WTC11 (cell line): Measurements from ENCODE around the gene TSG101.

Source experiments
- CTCF ChIP-seq: fragments of 200-600 bp; IDR thresholded peaks from 2 replicates; pipeline ENCODE4 v1.8.0; 2022; ENCODE audit warnings: antibody characterized with exemption
- MAX ChIP-seq: sonication (generic); formaldehyde crosslinking; IDR thresholded peaks from 2 replicates; pipeline ENCODE4 v1.8.0; 2022; ENCODE audit warnings: mild to moderate bottlenecking, missing genetic modification reagents
- TEAD1 ChIP-seq: sonication (generic); formaldehyde crosslinking; IDR thresholded peaks from 2 replicates; pipeline ENCODE4 v1.8.0; 2022; ENCODE audit warnings: mild to moderate bottlenecking, missing genetic modification reagents

DNA sequence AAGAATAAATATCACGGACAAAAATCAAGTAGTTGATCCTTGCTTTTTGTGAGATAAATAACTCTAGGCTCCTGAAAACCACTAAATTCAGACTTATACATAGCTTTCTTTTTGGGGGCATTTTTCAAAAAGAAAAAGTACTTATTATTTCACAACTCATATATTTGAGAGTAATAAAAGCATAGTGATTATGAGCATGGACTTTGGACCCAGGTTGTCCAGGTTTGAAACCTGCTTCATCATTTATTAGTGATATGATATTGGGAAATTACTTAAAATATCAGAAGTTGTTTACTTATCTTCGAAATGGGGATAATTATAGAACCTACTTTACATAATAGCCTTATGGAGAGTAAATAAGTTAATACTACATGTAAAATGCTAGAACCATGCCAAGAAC is 88.1 kb downstream of the TSG101 start:
- TF ChIP-seq CTCF (no peak), MAX (no peak), TEAD1 (CRISPR knock-in tag) (no peak)
